Cardiac fibroblast (primary cell): ENCODE measurements around the gene CCSAP.
"Not testable (repeated sequence)": the region's sequence is repeated elsewhere in the genome, so short reads cannot be mapped to it uniquely, and the experiment has no call there.

Source experiments
- DNase-seq, 2 donors: peaks; one replicate each; pipeline versions ENCODE4 v3.0.0 to v3.0.0-alpha.2; 2010; ENCODE audit warnings: low read depth in 2 of 2
- H3K4me3 ChIP-seq, 2 donors: replicated peaks in 1 of 2; 1 replicate in 1 of 2; 2 replicates in 1 of 2; pipeline ENCODE4 v1.5.1; 2011; ENCODE audit warnings: low read depth in 2 of 2, low read length in 2 of 2, mild to moderate bottlenecking in 2 of 2, moderate library complexity in 1 of 2
- CTCF ChIP-seq: IDR thresholded peaks from one replicate; pipeline ENCODE4 v1.5.1; 2011; ENCODE audit warnings: low read depth, mild to moderate bottlenecking, low read length, inconsistent platforms

Gene CCSAP

GRCh38 chr1:229383188-229383587 is 40.3 kb upstream of the CCSAP start:
- TF ChIP-seq CTCF: no peak
- H3K4me3 ChIP-seq: no peak overlapping the region
- no peak for DNase-seq

- no peak for DNase-seq
- TF ChIP-seq CTCF: no peak
- H3K4me3 ChIP-seq: no peak overlapping the region
Observed at GRCh38 chr1:229381234-229381633, 38.4 kb upstream of the CCSAP start.

GRCh38 chr1:229380536-229381160 is 37.8 kb upstream of the CCSAP start:
- no peak for TF ChIP-seq CTCF
- no peak for DNase-seq
- no peak overlapping the region for H3K4me3 ChIP-seq

- DNase-seq: no peak
- no peak for TF ChIP-seq CTCF
- H3K4me3 ChIP-seq: no peak overlapping the region
Observed at GRCh38 chr1:229379846-229380245, 37.0 kb upstream of the CCSAP start.

- no peak for TF ChIP-seq CTCF
- no peak overlapping the region for H3K4me3 ChIP-seq
- peak in 1 of 2 donors; percentile 9 for DNase-seq
Observed at GRCh38 chr1:229378586-229379367, 35.9 kb upstream of the CCSAP start.

- not testable (repeated sequence) for DNase-seq
Observed at GRCh38 chr1:229378035-229378434, 35.2 kb upstream of the CCSAP start.

GRCh38 chr1:229377429-229377828 is 34.6 kb upstream of the CCSAP start:
- DNase-seq: no peak
- TF ChIP-seq CTCF: no peak
- no peak overlapping the region for H3K4me3 ChIP-seq

More at GRCh38 chr1:229378035-229378434, 35.2 kb upstream of the CCSAP start:
- not testable (repeated sequence) for H3K4me3 ChIP-seq
